NCI-H748 (cell line): Measurements from ENCODE around the gene LRTM2.

Source experiments
- DNase-seq: peaks from one replicate; lab custom pipeline; 2025; ENCODE audit not compliant: unreplicated experiment; lab: John Stamatoyannopoulos, UW

Gene LRTM2

GRCh38 chr12:1829306-1829900 is 9.0 kb downstream of the LRTM2 start:
- no peak for DNase-seq

GRCh38 chr12:1830401-1830845 is 10.1 kb downstream of the LRTM2 start:
- no peak for DNase-seq

DNA sequence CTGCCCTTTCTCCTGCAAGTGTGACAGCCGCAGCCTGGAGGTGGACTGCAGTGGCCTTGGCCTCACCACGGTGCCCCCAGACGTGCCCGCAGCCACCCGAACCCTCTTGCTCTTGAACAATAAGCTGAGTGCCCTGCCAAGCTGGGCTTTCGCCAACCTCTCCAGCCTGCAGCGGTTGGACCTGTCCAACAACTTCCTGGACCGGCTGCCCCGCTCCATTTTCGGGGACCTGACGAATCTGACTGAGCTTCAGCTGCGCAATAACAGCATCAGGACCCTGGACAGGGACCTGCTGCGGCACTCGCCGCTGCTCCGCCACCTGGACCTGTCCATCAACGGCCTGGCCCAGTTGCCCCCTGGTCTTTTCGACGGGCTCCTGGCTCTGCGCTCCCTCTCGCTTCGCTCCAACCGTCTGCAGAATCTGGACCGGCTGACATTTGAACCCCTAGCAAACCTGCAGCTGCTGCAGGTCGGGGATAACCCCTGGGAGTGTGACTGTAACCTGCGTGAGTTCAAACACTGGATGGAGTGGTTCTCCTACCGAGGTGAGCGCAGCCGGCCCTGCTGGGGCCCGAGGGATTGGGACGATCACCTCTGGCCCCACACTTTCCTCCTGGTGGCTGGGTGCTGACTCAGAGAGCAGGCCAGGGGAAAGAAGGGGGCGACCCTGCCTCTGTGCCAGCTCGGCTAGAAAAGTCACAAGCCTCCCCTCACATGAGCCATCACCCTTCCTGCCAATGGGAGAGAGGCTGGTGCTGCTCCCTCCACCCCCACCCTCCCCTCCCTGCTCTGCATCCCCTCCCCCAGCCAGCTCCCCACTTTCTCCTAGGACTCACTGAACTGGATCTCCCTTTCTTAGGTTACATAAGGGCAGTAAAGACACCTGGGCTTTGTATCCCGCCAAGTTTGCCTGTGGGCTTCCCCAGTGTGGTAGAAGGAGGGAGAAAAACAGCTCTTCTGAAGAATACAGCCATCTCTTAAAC is 10.9 kb downstream of the LRTM2 start:
- no peak for DNase-seq

DNA sequence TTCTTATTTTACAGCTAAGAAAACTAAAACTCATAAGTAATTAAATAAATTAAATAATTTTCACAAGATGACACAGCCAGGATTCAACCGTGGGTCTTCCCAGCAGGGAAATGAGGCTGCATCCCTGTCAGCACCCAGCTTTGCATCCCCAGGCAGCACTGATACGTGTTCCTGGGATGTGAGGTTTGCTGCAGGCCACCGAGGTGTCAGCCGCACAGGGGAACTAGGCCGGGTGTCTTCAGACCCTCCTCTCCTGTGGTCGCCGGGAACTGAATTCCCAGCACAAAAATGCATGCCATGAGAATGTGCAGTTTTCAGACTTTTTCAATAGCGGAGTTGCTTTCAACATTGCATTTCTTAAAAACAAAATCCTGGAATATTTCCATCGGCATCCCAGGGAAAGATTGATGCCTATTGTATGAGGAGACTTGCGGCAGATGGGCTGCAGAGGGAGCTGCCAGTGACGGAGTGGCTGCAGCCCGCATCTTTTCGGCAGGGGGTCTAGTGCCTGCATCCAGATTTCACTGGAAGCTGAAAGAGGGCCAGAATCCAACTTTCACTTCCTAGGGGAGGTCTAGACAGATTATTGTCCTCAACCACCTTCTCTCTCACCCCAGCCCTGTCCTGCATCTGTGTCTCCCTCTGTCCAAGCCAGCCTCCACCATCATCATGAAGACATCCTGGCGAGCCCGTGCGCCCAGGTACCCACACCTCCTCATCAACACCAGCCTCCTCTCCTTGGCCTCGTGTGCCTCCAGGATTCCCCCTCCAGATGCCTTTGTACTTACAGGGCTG is 12.6 kb downstream of the LRTM2 start:
- no peak for DNase-seq

GRCh38 chr12:1833596-1834028 is 13.2 kb downstream of the LRTM2 start:
- no peak for DNase-seq

DNA sequence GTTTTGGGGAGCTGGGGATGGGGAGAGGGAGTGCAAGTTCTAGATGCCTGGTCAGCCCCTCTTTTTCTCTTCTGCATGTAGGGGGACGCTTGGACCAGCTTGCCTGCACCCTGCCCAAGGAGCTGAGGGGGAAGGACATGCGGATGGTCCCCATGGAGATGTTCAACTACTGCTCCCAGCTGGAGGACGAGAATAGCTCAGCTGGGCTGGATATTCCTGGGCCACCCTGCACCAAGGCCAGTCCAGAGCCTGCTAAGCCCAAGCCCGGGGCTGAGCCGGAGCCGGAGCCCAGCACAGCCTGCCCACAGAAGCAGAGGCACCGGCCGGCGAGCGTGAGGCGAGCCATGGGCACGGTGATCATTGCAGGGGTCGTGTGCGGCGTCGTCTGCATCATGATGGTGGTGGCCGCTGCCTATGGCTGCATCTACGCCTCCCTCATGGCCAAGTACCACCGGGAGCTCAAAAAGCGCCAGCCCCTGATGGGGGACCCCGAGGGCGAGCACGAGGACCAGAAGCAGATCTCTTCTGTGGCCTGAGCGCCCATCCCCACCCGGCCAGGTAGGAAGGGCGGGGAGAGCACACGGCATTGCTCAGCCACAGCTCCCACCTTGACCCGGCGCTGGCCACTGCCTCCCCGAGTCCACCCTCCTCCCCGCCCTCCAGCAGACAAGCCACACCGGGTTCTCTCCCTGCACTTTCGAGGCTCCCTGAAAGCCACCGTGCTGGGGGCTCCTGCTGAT is 14.0 kb downstream of the LRTM2 start:
- DNase-seq = no peak

DNA sequence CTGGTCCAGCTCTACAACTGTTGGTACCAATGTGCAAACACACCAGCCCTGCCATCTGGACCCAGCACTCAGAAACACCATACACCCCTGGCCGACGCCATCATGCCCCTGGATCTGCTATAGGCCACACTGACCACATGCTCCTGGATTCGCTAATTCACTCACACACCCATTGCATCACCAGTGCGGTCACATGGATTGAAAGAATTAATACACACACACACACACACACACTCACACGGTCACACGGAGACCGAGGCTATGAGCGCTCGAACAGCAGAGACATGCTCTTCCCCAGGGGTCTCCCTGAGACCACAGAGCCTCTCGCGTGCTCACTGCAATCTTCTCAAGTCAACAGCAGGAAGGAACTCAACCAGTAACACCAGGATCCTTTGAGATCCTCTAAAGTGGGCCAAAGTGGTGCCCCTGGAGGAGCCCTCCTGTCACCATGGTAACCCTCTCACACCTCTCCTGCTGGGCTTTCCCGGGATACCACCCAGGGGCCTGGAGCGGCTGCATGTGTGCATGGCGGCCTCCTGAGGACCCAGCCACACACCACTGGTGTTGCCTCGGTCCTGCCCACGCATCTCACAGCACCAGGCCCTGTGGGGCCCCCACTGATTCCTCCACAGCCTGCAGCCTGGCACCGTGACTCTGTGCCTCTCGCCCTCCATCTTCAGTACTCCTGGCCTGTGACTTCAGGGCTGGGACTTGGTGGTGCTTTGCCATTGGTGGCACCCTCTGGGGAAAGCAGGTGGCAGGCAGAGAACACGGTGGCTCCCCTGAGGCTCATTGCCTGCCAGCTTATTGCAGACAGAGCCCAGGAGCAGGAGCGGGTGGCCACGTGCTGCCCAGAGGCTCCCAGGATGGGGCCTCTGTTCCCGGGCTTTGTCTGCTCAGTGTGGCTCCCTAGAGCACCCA is 15.1 kb downstream of the LRTM2 start:
- no peak for DNase-seq

- DNase-seq = no peak
Observed at GRCh38 chr12:1836241-1836803, 16.0 kb downstream of the LRTM2 start.

GRCh38 chr12:1836854-1837421 is 16.6 kb downstream of the LRTM2 start:
- no peak for DNase-seq

- DNase-seq = no peak
Observed at GRCh38 chr12:1837541-1838204, 17.3 kb downstream of the LRTM2 start.

- DNase-seq = no peak
Observed at GRCh38 chr12:1838205-1838993, 18.0 kb downstream of the LRTM2 start.

GRCh38 chr12:1838994-1839365 is 18.6 kb downstream of the LRTM2 start:
- no peak for DNase-seq

DNA sequence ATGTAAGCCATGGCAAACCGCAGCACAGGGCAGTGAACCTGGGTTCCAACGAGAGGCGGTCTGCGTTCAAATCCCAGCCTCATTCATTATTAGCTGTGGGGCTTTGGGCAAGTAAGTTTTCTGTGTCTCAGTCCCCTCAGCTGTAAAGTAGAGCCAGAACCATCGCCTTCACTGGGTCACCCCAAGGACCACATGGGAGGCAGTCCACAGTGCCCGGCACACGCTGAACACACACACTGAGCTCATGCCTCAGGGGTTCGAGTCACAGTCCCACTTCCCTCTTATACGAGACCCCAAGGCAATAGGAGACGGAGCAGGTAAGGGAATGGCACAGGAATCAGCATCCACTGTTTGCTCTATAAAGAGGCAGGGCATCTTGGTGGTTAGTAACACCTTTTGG is 19.1 kb downstream of the LRTM2 start:
- DNase-seq = no peak

DNA sequence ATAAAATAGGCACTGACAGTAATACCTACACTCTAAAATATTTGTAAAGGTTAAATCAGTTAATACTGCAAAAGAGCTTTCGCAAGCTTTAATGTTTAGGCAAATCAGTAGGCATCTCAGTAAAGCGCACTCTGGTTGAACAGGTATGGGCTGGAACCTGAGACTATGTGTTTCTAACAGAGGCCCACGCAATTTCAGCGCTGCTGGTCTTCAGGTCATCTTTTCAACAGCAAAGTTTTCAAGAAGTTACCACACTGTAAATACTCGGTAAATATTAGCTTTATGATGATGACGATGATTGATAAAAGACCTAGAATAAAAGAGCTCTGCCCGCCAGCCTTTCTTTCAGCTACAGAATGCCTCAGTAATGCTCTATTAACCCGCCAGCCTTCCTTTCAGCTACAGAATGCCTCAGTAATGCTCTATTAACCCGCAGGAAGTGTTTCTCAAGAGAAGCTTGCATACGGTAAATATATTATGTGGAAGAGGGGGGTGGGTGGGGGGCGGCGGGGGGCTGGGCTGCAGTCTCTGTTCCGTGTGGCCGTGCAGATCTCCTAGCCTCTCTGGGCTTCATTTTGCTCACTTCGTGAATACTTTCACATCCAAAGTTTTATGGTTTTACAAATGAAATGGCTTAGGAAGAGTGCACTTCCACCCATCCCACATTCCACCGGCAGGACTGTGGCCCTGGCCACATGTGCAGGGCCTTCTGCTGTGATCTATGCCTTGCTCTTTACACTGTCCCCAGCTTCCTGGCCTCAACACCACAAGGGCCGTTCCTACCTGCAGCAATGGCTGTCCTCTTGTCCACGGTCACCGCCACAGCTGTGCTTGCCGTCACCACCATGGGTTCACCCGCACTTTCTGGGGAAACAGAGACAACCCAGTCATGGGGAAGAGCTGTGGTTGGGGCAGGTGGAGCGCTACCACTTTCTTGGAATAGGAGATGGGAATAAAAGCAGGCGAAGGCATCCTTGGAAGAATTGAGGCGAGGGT is 19.9 kb downstream of the LRTM2 start:
- peak; percentile 26 for DNase-seq

- DNase-seq = no peak
Observed at GRCh38 chr12:1840981-1841425, 20.6 kb downstream of the LRTM2 start.

DNA sequence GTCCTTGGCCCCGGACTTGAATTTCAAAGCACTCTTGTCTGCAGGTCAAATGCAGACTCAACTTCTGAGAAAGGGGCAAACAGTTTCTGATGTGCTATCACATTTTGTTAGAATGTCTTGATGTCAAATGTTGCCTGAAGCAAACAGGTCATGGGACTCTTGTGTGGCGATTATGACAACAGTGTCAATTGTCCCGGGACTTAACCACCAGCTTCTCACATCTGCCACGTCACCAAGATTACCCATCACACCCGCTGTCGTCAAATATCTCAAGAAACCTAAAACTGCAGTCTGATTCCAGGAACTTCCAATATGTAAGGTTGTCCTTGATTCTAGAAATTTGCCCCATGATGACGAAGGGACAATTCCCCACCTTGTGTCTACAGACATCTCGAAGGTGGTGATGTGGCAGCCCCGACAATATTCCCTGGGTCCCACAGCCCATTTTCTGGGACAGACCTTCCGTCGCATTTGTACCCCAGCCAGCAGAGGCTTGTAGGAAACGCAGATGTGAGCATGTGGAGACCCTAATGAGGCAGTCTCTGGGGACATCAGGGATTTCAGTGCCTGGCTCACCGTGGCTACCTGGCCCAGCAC is 21.3 kb downstream of the LRTM2 start:
- DNase-seq = no peak
